Measurements from ENCODE around the gene ALG12.

The ALG12 gene

GRCh38 chr22:49917974-49918910 lies at the start of gene ALG12, which contains the start of gene CRELD2:
ALG12 (minus strand) TSS chr22:49918438; CDS start chr22:49913765, 4,673 bp downstream.
CRELD2 (plus strand) TSS chr22:49918634; CDS start chr22:49918770, 136 bp downstream.
- peak; percentile 98 for DNase-seq (ENCODE audit: low spot score)

- DNase-seq (ENCODE audit: low spot score): no peak
These were observed 49.5 kb upstream of the ALG12 start for GRCh38 chr22:49967706-49968208.

- DNase-seq (ENCODE audit: low spot score): no peak
These were observed 48.8 kb upstream of the ALG12 start for GRCh38 chr22:49966774-49967705.

GRCh38 chr22:49966041-49966773 lies 48.0 kb upstream of the ALG12 start:
- DNase-seq (ENCODE audit: low spot score): no peak

GRCh38 chr22:49965091-49966040 lies 47.1 kb upstream of the ALG12 start:
- no peak for DNase-seq (ENCODE audit: low spot score)

- no peak for DNase-seq (ENCODE audit: low spot score)
These were observed 46.2 kb upstream of the ALG12 start for GRCh38 chr22:49964136-49965090.

GRCh38 chr22:49963647-49964026 lies 45.4 kb upstream of the ALG12 start:
- DNase-seq (ENCODE audit: low spot score): no peak

- DNase-seq (ENCODE audit: low spot score): no peak
These were observed 44.8 kb upstream of the ALG12 start for GRCh38 chr22:49962751-49963646.

- DNase-seq (ENCODE audit: low spot score): peak; percentile 71
These were observed 43.9 kb upstream of the ALG12 start for GRCh38 chr22:49962012-49962750.

- no peak for DNase-seq (ENCODE audit: low spot score)
These were observed 43.4 kb upstream of the ALG12 start for GRCh38 chr22:49961601-49962011.

- no peak for DNase-seq (ENCODE audit: low spot score)
These were observed 42.9 kb upstream of the ALG12 start for GRCh38 chr22:49961005-49961600.

GRCh38 chr22:49960159-49961004 lies 42.1 kb upstream of the ALG12 start, which contains the start of gene PIM3:
PIM3 (plus strand) TSS chr22:49960772; CDS start chr22:49960948, 176 bp downstream.
- peak; percentile 97 for DNase-seq (ENCODE audit: low spot score)

- DNase-seq (ENCODE audit: low spot score): no peak
These were observed 41.5 kb upstream of the ALG12 start for GRCh38 chr22:49959782-49960158.

GRCh38 chr22:49958931-49959781 lies 40.9 kb upstream of the ALG12 start:
- DNase-seq (ENCODE audit: low spot score): no peak

GRCh38 chr22:49958366-49958921 lies 40.2 kb upstream of the ALG12 start:
- no peak for DNase-seq (ENCODE audit: low spot score)

All from putamen (tissue), 1 donor.